SIG-M5 treated with dmso at 0.1 percent for 504 hours (cell line): ENCODE results near the gene KCMF1.
A peak's percentile ranks its signal among the peaks of the same experiment; 100 is the strongest.

ENCODE experiments used
- DNase-seq: peaks from one replicate; lab custom pipeline; 2025; ENCODE audit not compliant: unreplicated experiment; lab: John Stamatoyannopoulos, UW

KCMF1 gene

DNA sequence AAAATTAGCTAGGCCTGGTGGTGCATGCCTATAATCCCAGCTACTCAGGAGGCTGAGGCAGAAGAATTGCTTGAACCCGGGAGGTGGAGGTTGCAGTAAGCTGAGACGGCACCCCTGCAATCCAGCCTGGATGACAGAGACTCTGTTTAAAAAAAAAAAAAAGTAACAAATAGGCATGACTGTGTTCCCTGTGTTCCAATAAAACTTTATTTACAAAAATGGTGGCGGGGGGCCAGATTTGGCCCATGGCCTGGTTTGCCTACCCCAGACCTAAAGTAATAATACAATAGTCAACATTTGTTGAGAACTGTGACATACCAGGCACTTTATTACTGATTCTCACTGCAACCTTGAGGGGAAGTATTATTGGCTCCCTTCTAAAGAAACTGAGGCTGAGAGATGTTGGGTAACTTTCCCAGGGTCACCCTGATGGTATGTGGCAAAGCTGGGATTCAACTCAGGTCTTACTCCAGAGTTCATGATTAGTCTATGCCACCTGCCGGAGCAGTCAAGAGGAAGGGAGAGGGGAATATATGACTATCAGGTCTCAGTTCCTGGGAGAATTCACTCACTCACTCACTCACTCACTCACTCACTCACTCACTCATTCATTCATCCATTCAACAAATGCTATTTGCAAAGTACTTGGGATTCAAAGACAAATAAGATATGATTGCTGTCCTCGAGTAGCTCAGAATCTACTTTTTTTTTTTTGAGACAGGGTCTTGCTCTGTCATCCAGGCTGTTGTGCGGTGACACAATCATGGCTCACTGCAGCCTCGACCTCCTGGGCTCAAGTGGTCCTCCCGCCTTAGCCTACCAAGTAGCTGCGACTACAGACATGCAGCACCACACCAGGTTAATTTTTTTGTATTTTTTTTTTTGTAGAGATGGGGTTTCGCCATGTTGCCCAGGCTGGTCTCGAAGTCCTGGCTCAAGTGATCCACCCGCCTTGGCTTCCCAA lies 14.3 kb upstream of the KCMF1 start:
- DNase-seq: no peak

DNA sequence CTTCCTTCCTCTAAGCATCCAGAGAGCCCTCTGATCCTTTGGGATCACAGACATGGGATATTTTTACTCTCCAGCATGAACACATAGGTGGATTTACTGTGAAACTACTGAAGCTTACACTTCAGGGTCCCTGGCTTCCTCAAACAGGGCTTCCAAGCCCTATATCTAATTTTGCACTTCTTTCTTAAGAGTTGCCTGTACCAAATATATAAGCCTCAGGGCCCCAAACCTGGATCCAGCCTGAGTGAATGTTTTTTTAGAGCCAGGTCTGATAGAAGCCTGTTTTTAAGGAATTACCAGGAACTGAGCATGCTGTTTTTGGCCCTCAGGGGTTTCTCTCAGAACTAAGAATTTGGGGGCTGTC lies 13.2 kb upstream of the KCMF1 start:
- DNase-seq: no peak

DNA sequence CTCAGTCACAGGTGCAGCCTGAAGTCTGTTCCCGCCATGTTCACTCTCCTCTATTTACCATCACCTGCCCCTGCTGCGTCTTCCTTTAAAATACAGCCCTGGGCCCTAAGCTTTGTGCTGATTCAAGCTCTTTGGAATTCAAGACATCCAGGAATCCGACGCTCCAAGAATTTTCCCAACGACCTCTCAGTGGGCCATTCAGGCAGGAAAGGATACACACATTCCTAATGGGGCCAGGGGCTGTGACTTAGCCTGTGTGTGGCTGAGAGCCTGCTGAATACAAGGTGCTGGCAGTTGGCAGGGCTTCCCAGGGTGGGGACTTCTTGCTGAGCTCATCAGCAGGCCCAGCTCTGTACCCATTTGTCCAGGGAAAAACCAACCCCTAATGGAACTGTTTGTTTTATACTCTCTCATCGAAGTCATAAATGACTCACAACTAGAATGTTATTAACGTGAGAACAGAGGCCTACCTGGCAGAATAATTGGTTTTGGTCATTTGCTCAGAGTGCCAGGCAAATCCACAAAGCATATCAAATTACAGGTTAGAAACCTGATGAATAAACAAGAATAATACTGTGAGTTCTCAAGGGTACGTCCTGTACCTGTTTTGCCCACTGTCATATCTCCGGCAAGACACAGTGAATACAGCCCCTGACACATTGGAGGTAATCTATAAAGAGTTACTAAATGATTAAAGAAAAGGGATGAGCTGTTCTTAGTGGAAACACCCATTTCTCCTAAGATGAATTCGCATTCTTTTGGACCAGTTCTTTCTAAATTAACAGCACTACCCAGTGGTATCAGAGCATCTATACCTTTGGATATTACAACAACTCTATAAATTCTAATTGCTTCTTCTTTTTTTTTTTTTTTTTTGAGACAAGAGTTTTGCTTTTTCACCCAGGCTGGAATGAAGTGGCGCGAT lies 12.6 kb upstream of the KCMF1 start:
- no peak for DNase-seq

DNA sequence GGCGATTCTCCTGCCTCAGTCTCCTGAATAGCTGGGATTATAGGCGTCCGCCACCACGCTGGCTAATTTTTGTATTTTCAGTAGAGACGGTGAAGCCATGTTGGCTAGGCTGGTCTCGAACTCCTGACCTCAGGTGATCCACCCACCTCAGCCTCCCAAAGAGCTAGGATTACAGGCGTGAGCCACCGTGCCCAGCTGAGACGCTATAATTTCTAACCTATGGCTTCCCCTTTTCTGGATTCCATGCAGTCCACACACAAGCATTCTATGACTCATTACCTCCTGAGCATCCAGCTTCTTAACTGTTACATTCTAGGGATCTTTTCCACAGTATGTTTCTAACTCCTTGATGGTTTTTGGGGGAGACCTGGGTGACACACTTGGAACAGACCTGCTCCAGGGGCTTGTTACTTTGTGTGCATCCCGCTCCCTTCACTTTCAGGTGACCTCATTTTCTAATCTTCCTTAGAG lies 11.8 kb upstream of the KCMF1 start:
- peak; percentile 61 for DNase-seq

DNA sequence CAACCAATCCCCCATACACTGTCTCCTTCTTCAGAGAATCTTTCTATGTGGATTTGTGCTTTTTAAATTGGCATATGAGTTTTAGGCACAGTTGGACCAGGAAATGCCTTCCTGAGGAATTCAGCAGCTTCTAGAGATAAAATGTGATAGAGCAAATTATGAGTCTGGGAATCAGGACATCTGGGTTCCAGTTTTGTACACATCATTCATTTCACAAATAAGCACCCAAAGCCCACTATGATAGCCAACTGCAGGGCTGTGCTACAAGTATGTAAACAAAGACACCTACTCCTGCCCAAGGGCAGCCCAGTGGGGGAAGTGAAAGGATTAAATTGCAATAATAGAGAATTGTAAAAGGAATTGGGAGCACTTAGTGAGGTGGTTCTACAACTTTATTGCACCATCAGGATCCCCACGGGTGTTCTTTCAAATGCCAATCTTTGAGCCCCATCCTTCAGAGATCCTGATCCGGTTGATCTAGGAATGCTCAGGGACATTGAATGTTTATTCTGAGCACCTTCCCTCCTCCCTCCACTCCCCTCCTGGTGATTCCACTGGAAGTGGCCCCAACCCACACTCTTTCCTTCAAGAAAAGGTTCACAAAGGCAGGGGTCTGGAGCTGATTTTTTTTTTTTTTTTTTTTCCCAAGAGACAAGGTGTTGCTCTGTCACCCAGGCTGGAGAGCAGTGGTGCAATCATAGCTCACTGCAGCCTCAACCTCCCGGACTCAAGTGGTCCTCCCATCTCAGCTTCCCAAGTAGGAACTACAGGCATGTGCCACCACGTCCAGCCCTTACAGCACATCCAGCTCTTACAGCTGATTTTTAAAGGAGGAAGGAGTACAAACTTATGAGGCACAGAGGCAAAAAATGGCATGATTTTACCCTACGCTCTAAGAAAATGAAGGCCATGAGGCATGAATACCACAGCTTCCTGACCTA lies 11.1 kb upstream of the KCMF1 start:
- DNase-seq: no peak

DNA sequence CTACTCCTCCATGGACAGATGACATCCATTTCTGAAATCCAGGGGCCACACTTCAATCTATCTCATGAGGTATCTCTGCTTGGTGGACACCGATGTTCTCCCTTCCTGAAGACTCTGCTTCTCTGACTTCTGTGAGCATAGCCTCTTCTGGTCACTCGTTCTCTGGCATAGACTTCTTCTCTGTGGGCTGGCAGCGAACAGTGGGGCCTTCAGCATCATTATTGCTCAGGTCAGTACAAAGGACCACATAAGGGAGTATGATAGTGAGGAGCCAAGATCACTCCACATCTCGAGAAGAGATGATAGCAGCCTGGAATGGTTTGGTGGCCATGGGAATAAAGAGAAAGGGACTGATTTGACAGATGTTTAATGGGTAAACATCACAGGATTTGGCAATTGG lies 8.0 kb upstream of the KCMF1 start:
- no peak for DNase-seq

DNA sequence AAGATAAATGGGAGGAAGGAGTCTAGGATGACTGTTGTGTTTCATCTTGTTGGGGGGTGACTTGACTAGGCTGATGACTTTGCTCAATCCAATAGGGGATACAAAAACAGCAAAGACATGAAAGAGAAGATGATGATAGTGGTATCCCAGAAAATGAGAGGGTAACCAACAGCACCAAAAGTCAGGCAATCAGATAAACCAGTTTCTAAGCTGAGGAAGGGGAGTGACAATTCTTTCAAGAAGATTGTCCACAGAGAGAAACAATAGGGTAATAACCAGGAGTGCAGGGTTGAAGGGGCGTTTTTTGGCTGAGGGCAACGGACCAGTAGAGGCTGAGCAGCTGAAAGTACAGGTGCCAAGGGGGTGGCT lies 7.7 kb upstream of the KCMF1 start:
- no peak for DNase-seq

DNA sequence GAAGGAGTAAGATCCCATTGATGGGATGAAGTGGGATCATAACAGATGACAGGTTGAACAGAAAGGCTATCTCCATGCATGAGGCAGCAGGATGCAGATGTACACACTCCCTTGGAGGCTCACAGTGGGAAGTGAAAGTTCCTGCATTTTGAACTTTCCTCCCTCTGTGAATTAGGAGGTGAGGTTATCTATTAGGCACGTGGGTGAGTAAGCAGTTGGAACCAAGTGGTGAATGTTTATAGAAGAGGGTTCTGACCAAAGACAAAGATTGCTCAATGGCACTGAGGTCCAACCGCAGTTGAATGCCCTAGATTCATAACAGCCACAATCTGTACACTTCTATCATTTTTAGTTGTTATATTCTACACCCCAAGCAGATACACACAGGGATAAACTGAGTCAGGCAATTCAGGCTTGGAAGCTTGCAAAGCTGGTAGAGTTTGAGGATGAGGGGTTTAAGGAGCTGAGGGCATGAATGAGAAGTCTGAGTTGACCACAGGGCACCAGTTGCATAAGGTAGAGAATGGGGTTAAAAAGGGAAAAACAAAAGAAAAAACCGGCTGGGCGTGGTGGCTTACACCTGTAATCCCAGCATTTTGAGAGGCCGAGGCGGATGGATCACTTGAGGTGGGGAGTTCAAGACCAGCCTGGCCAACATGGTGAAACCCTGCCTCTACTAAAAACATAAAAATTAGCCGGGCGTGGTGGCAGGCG lies 7.1 kb upstream of the KCMF1 start:
- peak; percentile 56 for DNase-seq

DNA sequence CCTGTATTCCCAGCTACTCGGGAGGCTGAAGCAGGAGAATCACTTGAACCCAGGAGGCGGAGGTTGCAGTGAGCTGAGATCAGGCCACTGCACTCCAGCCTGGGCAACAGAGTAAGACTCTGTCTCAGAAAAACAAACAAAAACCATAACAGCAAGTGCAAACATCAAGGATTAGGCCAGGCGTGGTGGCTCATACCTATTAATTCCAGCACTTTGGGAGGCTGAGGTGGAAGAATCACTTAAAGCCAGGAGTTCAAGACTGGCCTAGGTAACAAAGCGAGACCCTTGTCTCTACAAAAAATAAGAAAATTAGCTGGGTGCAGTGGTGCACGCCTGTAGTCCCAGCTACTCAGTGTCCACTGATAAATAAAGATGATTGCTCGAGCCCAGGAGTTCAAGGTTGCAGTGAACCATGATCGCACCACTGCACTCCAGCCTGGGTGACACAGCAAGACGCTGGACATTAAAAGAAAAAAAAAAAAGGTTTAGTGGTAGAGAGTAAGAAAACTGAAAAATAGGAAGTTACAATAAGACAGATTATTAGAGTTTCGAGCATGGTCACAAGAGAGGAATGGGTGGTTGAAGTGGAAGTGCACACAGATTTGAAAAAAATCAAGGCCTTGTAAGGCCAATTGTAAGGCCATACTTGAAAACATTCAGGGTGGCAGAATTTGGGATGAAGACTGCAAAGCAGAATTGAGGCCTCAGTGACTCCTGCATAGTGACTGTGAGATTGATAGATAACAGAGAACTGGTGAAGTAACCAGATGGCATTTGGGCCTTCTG lies 6.4 kb upstream of the KCMF1 start:
- no peak for DNase-seq

DNA sequence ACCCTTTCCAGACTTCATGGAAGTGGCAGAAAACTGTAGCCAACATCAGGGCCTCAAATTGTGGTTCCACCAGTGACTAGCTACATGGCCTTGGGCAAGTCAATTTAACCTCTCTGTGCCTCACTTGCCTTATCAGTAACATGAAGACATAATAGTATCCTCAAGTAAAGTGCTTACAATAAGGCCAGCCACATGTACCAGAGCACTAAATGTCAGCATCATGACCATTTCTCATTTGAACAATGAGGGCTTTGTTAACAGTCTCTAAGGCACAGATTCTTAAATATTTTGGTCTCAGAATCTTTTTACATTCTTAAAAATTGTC lies 5.8 kb upstream of the KCMF1 start:
- no peak for DNase-seq

DNA sequence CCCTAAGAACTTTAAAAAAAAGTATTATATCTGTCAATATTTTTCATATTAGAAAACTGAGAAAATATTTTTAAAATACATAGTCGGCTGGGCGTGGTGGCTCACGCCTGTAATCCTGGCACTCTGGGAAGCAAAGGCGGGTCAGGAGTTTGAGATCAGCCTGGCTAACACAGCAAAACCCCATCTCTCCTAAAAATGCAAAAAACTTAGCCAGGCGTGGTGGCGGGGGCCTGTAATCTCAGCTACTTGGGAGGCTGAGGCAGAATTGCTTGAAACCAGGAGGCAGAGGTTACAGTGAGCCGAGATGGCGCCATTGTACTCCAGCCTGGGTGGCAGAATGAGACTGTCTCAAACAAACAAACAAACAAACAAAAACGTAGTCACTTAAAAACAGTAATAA lies 5.1 kb upstream of the KCMF1 start:
- no peak for DNase-seq

DNA sequence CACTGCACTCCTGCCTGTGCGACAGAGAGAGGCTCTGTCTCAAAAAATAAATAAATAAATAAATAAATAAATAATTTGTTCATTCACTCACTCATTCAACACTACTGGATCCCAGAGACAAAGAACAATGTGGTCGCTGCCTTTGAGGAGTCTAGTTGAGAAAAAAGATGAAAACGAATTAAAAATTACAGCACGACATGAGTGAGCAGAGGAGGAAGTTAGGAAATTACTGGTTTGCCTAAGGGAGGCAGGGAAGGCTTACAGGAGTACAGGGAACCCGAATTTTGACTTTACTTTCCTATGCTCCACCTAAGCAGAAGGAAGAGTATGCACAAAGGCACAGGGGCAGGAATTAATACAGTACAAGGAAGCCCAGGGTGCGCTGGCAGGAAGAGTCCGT lies 4.2 kb upstream of the KCMF1 start:
- no peak for DNase-seq

DNA sequence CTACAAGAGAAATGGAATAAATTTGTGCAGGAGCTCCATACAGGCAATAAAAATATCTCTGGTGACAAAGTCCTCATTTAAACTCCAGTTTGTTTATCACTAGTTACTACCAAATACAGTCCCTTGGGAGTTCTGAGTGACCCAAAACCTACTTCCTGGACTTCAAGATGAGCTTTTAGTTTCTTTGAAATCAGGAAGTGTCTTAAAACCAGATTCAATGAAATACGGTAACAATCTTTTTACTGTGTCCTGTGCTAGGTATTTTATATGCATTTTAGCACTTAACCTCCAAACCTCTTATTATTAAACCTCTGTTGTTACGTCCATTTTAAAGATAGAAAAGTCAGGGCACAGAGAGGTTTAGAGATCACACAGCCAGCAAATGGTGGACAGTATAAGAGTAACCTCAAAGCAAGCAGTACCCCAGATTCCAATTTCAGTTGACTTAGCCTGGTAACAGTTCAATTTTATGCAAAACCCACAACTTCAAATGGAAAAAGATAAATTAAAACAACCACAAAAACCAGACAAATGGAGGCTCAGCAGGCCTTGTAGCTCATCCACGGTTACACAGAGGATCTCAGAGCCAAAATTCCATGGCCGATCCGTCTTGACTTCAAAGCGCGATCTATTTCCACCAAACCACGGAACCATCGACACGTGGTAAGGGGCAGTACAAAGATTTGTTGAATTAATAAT lies 1.3 kb upstream of the KCMF1 start:
- DNase-seq: peak; percentile 47

DNA sequence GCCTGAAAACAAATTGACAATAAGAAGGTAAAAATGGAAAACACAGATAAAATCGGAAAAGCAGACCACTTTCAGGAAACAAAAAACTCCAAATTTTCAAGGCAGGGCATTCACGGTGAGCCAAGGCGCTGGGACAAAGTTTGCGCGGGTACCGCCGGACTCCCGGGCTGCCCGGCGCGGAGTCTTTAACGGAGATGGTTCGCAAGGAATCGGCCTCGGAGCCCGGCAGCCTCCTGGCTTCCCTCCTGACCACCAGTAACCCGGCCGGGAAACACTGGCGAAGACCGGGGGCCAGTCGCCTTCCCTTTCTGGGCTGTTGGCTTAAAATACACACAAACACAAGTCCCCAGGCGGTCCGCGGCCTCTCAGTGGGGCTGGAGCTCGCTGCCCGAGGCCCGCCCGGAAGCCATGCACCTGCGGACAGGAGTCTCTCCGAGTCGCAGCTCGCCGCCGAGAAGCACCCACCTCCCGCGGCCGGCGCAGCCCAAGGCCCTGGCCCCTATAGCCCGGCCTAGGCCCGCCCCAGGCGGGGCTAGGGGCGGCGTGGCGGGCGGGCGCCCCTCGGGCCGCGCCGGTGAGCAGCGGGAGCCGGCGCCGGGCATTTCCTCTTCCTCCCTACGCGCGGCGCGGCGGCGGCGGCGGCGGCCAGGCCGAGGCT lies 622 bp upstream of the KCMF1 start:
- peak; percentile 64 for DNase-seq

DNA sequence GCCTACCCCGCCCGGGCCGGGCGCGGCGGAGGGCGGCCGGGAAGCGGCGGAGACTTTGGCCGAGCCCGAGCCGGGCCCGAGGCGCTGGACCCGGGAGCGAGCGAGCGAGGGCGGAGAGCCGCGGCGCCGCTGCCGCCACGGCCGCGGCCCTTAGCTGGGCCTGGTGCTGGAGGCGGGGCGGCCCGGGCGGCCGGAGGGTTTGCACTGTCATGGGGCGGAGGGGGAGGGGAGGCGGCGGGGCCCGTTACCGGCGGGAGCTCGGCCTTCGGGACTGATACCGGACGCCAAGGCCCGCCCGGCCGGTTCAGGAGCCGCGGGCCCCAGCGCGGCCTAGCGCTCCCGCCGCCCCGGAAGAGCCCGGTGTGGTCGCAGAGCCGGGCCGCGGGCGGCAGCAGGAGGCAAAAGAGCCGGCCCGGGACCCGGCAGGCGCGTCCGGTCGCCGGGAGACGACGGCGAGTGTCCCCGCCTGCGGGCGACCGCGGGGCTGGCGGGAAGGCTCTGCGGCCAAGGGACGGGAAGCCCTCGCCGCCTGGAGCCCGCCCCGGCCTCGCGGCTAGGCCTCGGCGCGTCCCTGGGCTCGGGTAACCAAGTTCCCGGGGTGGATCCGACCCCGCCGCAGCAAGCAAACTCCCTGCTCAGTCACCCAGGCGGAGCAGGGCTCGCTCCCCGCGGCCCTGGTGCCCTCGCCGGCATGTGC lies 697 bp downstream of the KCMF1 start:
- peak; percentile 47 for DNase-seq

DNA sequence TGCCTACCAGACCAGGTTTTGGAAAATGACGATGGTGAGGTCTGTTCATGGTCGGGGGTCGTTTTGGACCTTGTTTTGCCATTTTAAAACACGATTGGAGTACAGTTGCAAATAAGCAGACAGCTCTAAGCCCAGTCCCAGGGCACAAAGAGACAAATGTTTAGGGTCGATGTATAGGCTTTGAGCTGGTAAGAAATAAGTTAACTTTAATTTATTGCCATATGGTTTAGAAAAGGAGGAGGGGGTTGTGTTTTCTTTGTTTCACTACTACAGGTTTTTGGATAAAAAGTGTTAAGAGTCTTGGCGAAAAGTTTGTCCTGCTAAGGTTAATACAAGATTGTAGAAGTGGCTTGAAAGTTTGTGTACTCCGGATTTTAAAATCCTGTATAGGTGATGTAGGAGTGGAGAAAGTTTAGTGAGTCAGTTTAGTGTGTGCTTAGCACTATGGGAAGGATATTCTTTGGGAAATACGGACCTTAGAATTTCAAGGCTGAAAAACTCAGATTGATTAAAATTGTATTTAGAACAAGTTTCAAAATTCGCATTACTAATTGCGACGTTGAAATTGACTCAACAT lies 1.3 kb downstream of the KCMF1 start:
- DNase-seq: no peak

DNA sequence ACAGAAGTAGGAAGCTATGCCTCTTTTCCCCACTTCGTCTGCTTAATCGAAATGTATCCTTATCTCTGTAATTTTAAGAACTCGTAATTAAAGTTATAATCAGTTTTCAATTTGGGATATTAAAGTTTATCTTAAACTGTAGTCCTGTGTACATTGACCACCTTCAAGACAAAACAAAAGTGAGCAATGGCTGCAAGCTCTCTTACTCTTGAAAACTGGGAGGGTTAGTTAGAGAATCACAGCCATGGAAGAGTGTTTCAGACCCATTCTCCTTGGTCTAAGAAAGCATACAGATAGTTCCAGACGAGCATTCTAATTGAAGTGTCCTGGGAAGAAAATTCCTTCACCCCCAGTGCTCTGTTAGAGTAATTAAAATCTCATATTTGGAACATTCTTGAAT lies 2.0 kb downstream of the KCMF1 start:
- DNase-seq: no peak
